IMR-90 (cell line): ENCODE measurements around the gene BAMBI.

ENCODE experiments used
- CEBPB ChIP-seq: IDR thresholded peaks from 2 replicates; pipeline ENCODE4 v1.6.1; 2012; ENCODE audit warnings: low read depth, low read length, improper control_type of control experiment
- CHD1 ChIP-seq: IDR thresholded peaks from 2 replicates; pipeline ENCODE4 v1.6.1; 2012; ENCODE audit warnings: low read depth, low read length, improper control_type of control experiment
- FOS ChIP-seq: fragments of 150-350 bp; IDR thresholded peaks from 2 replicates; pipeline ENCODE4 v1.6.1; 2016; ENCODE audit warnings: low read depth, low read length
- MAZ ChIP-seq: IDR thresholded peaks from 2 replicates; pipeline ENCODE4 v1.6.1; 2012; ENCODE audit warnings: low read depth, mild to moderate bottlenecking, low read length, improper control_type of control experiment, moderate library complexity, borderline replicate concordance
- POLR2A ChIP-seq: IDR thresholded peaks from 2 replicates; pipeline ENCODE4 v1.6.1; 2012; ENCODE audit warnings: mild to moderate bottlenecking, low read depth, low read length
- TF ChIP-seq, protein P1 (sequence below): conservative IDR thresholded peaks from 2 replicates; pipeline ENCODE4 v1.5.1; 2012; ENCODE audit warnings: mild to moderate bottlenecking, low read depth, low read length, improper control_type of control experiment
- TF ChIP-seq, protein P2 (sequence below): fragments of 150-350 bp; IDR thresholded peaks from 2 replicates; pipeline ENCODE4 v1.6.1; 2016; ENCODE audit warnings: low read depth, mild to moderate bottlenecking, low read length, moderate library complexity, borderline replicate concordance

DNA sequence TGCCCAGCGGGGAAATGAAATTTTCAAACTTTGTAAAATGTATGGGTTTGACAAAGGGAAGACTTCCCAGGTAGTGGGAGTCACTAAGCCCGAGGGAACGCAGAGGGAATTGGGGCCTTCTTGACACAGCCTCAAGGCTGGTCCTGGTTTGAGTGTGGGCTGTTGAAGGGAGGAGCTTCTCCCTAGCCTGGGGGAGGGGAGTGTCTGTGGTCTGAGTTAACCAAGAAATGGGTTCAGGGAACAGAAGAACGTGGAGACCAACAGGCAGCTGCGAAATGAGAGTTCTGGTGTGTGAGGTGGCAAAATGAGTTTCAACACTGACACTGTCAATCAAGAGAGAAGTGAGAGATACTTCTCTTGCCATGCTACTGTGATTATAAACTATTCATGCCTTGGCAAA lies 32.7 kb upstream of the BAMBI start:
- TF ChIP-seq, protein P1, sequence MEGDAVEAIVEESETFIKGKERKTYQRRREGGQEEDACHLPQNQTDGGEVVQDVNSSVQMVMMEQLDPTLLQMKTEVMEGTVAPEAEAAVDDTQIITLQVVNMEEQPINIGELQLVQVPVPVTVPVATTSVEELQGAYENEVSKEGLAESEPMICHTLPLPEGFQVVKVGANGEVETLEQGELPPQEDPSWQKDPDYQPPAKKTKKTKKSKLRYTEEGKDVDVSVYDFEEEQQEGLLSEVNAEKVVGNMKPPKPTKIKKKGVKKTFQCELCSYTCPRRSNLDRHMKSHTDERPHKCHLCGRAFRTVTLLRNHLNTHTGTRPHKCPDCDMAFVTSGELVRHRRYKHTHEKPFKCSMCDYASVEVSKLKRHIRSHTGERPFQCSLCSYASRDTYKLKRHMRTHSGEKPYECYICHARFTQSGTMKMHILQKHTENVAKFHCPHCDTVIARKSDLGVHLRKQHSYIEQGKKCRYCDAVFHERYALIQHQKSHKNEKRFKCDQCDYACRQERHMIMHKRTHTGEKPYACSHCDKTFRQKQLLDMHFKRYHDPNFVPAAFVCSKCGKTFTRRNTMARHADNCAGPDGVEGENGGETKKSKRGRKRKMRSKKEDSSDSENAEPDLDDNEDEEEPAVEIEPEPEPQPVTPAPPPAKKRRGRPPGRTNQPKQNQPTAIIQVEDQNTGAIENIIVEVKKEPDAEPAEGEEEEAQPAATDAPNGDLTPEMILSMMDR = no peak
- no peak for TF ChIP-seq POLR2A
- no peak for TF ChIP-seq MAZ
- no peak for TF ChIP-seq CHD1
- no peak for TF ChIP-seq CEBPB
- no peak for TF ChIP-seq FOS
- TF ChIP-seq, protein P2, sequence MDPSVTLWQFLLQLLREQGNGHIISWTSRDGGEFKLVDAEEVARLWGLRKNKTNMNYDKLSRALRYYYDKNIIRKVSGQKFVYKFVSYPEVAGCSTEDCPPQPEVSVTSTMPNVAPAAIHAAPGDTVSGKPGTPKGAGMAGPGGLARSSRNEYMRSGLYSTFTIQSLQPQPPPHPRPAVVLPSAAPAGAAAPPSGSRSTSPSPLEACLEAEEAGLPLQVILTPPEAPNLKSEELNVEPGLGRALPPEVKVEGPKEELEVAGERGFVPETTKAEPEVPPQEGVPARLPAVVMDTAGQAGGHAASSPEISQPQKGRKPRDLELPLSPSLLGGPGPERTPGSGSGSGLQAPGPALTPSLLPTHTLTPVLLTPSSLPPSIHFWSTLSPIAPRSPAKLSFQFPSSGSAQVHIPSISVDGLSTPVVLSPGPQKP = no peak
